Natural killer cell (primary cell): Measurements from ENCODE around the gene IKZF2. TPM values are rescaled to one million over a fixed set of nuclear protein-coding genes. Genes with fewer than 3 reads are reported as not detected.

ENCODE experiments used
- ATAC-seq, 3 donors: fragments of 150-1000 bp in 2 of 3; fragments of 200-7000 bp in 1 of 3; cut with Tn5 transposase; 1 replicate in 1 of 3; 2 replicates in 2 of 3; pipeline ENCODE4 v1.10.0; 2021; ENCODE audit warnings: mild to moderate bottlenecking in 2 of 3, moderate library complexity in 2 of 3
- DNase-seq, 2 donors: peaks; one replicate each; pipeline versions ENCODE4 v3.0.0 to v3.0.0-alpha.2; 2013 to 2021; ENCODE audit warnings: mixed read lengths in 1 of 2
- H3K27ac ChIP-seq: one replicate; pipeline ENCODE4 v1.5.1; 2013; ENCODE audit warnings: mild to moderate bottlenecking, low read length
- H3K27me3 ChIP-seq: one replicate; pipeline ENCODE4 v1.6.1; 2013; ENCODE audit warnings: low read length; ENCODE audit not compliant: control insufficient read depth, insufficient read depth
- H3K36me3 ChIP-seq: one replicate; pipeline ENCODE4 v1.6.1; 2013; ENCODE audit warnings: low read length; ENCODE audit not compliant: control insufficient read depth, insufficient read depth
- H3K4me1 ChIP-seq: one replicate; pipeline ENCODE4 v1.6.1; 2013; ENCODE audit warnings: low read length; ENCODE audit not compliant: control insufficient read depth, insufficient read depth
- H3K4me3 ChIP-seq: one replicate; pipeline ENCODE4 v1.5.1; 2013; ENCODE audit warnings: low read length
- H3K9me3 ChIP-seq: one replicate; pipeline ENCODE4 v1.6.1; 2013; ENCODE audit warnings: low read length; ENCODE audit not compliant: control insufficient read depth, insufficient read depth
- H3K27ac Mint-ChIP-seq, 2 donors: one replicate each; pipeline ENCODE4 v1.8.0; 2022; ENCODE audit warnings: mild to moderate bottlenecking in 2 of 2, mixed read lengths in 2 of 2, moderate library complexity in 1 of 2
- H3K27me3 Mint-ChIP-seq, 2 donors: one replicate each; pipeline ENCODE4 v1.8.0; 2022; ENCODE audit warnings: low read depth in 2 of 2, mixed read lengths in 2 of 2
- H3K36me3 Mint-ChIP-seq: one replicate; pipeline ENCODE4 v1.8.0; 2022; ENCODE audit warnings: mixed read lengths
- H3K4me1 Mint-ChIP-seq, 2 donors: one replicate each; pipeline ENCODE4 v1.8.0; 2022; ENCODE audit warnings: mixed read lengths in 2 of 2
- H3K4me3 Mint-ChIP-seq: one replicate; pipeline ENCODE4 v1.8.0; 2022; ENCODE audit warnings: mild to moderate bottlenecking, moderate library complexity, mixed read lengths
- H3K9me3 Mint-ChIP-seq, 2 donors: one replicate each; pipeline ENCODE4 v1.8.0; 2022; ENCODE audit warnings: mixed read lengths in 2 of 2
- CTCF ChIP-seq: fragments of 200-600 bp; IDR thresholded peaks from one replicate; pipeline ENCODE4 v1.8.0; 2022; ENCODE audit warnings: antibody characterized with exemption
- WGBS: methylation state at CpG from one replicate; pipeline ENCODE4 v1.1.7; 2013; ENCODE audit warnings: missing lambda C conversion rate; ENCODE audit not compliant: insufficient coverage; 5-methylcytosine and 5-hydroxymethylcytosine counted together
- intact Hi-C: fragments of 100-400 bp; cut with micrococcal nuclease; formaldehyde crosslinking; loops from one replicate; pipeline ENCODE4 v1.14.2; 2022
- total RNA-seq, 4 donors: library from RNA; stranded (reverse); fragments of 120-200 nt in 1 of 4; gene quantifications; one replicate each; pipeline versions ENCODE4 v1.2.3 to v1.2.4, GENCODE V29; 2013 to 2022

The IKZF2 gene
- total RNA-seq, 3 donors from 2014 or later (not counting 1 experiment from before 2014, with no cell fraction given), result 74.4 to 162 (median 133) TPM

- intact Hi-C loops, result no loop called here
- Mint-ChIP-seq H3K36me3 (no peaks in the 10 kb centered on the region), H3K9me3 (no peaks in the 10 kb centered on the region), H3K27me3 (peaks cover 0 to 3% of the 10 kb centered on the region in 2 donors), H3K27ac (no peak overlapping the region), H3K4me1 (no peaks in the 10 kb centered on the region), H3K4me3 (no peak overlapping the region)
- H3K4me3 ChIP-seq, result no peak overlapping the region
- 91% methylated on average over 1 of the region's 2 CpGs for WGBS
- no peaks in the 10 kb centered on the region for H3K27me3 ChIP-seq
- H3K9me3 ChIP-seq, result no peaks in the 10 kb centered on the region
- no peaks in the 10 kb centered on the region for H3K4me1 ChIP-seq
- H3K36me3 ChIP-seq, result no peaks in the 10 kb centered on the region
- H3K27ac ChIP-seq, result no peak overlapping the region
- DNase-seq (no peak), ATAC-seq (no peak)
- no peak for TF ChIP-seq CTCF
Observed at GRCh38 chr2:213188533-213188867, 37.1 kb upstream of the IKZF2 start.

GRCh38 chr2:213187833-213188532 lies 36.6 kb upstream of the IKZF2 start:
- TF ChIP-seq CTCF, result no peak

GRCh38 chr2:213187386-213187785 lies 36.0 kb upstream of the IKZF2 start:
- Mint-ChIP-seq H3K27me3 (peaks cover 0 to 3% of the 10 kb centered on the region in 2 donors), H3K36me3 (no peaks in the 10 kb centered on the region), H3K9me3 (no peaks in the 10 kb centered on the region), H3K4me1 (no peaks in the 10 kb centered on the region), H3K4me3 (no peak overlapping the region), H3K27ac (no peak overlapping the region)
- DNase-seq, result no peak
- Histone ChIP-seq H3K27ac (no peak overlapping the region), H3K27me3 (no peaks in the 10 kb centered on the region), H3K4me1 (no peaks in the 10 kb centered on the region), H3K9me3 (no peaks in the 10 kb centered on the region), H3K36me3 (no peaks in the 10 kb centered on the region), H3K4me3 (no peak overlapping the region)
- intact Hi-C loops, result no loop called here
- 94% methylated on average over 2 of the region's 3 CpGs for WGBS
- no peak for ATAC-seq
- TF ChIP-seq CTCF, result no peak

More at GRCh38 chr2:213187833-213188532, 36.6 kb upstream of the IKZF2 start:
- intact Hi-C loops, result no loop called here
- Histone ChIP-seq H3K36me3 (no peaks in the 10 kb centered on the region), H3K4me1 (no peaks in the 10 kb centered on the region), H3K27me3 (no peaks in the 10 kb centered on the region), H3K27ac (no peak overlapping the region), H3K4me3 (no peak overlapping the region), H3K9me3 (no peaks in the 10 kb centered on the region)
- DNase-seq, result no peak
- Mint-ChIP-seq H3K4me3 (no peak overlapping the region), H3K4me1 (no peaks in the 10 kb centered on the region), H3K9me3 (no peaks in the 10 kb centered on the region), H3K27ac (no peak overlapping the region), H3K36me3 (no peaks in the 10 kb centered on the region), H3K27me3 (peaks cover 0 to 3% of the 10 kb centered on the region in 2 donors)
- ATAC-seq, result no peak
- 92% methylated on average over 5 of the region's 5 CpGs for WGBS
